Measurements from ENCODE around the gene KTN1.

GRCh38 chr14:55705651-55706364 lies 125.8 kb downstream of the KTN1 start:
- no peak for TF ChIP-seq POLR2A (IDR thresholded peaks at IDR 0.05)
- TF ChIP-seq, protein P1, sequence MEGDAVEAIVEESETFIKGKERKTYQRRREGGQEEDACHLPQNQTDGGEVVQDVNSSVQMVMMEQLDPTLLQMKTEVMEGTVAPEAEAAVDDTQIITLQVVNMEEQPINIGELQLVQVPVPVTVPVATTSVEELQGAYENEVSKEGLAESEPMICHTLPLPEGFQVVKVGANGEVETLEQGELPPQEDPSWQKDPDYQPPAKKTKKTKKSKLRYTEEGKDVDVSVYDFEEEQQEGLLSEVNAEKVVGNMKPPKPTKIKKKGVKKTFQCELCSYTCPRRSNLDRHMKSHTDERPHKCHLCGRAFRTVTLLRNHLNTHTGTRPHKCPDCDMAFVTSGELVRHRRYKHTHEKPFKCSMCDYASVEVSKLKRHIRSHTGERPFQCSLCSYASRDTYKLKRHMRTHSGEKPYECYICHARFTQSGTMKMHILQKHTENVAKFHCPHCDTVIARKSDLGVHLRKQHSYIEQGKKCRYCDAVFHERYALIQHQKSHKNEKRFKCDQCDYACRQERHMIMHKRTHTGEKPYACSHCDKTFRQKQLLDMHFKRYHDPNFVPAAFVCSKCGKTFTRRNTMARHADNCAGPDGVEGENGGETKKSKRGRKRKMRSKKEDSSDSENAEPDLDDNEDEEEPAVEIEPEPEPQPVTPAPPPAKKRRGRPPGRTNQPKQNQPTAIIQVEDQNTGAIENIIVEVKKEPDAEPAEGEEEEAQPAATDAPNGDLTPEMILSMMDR (IDR thresholded peaks at IDR 0.05), result no peak
